Measurements from ENCODE around the gene RBM6. TPM values are rescaled to one million over a fixed set of nuclear protein-coding genes. Genes with fewer than 3 reads are reported as not detected.

Gene RBM6
- polyA plus RNA-seq, 3 donors, result 11.3 to 137 (median 17.8) TPM

DNA sequence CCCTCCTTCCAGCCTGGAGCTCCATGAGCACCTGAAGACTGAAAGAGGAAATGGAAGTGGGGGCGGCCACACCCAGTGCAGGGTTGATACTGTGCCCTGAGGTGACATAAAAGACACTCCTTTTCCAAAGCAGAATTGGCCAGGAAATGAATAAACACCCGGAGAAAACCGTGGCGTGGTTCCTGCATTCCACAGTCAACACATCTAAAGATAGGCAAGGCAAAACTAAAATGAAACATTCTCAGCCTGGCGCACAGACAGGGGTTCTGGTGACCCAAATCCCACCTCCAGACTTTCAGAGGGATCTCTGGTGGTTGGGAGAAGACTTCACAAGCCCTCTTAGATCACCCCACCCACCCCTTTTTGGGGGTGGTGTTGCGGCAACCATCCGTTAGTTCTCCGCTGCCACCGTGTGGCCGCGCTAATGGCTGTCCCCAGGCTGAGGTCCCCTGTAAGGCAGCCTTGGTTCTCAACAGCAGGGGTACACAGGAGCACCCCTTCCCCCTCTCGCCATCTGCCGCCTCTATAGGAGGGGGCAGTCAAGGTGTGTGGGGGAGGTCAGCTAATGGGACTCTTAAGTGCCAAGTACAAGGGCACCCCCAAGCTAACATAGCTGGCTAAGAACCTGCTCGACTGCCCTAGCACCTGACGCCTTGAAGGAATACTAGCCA lies 33.7 kb upstream of the RBM6 start:
- Histone ChIP-seq H3K9ac (ENCODE audit: insufficient read depth, low read length, poor library complexity, severe bottlenecking) (peak overlapping the region; percentile 7), H4K20me1 (ENCODE audit: insufficient read depth, low read length) (no peaks in the 10 kb centered on the region), H2AFZ (ENCODE audit: insufficient read depth, low read depth, low read length, poor library complexity, severe bottlenecking) (peak overlapping the region; percentile 65), H3K4me3 (replicated peaks in 1 of 3; ENCODE audit: low read depth in 2 of 3, low read length in 3 of 3) (peak overlapping the region in 1 of 3 experiments; percentile 63), H3K4me2 (replicated peaks; ENCODE audit: extremely low read depth, low read length, poor library complexity, severe bottlenecking) (peak overlapping the region; percentile 67), H3K4me1 (ENCODE audit: control insufficient read depth in 1 of 2, insufficient read depth in 2 of 2, low read length in 2 of 2) (peaks cover 19 to 25% of the 10 kb centered on the region in 2 donors), H3K9me3 (replicated peaks in 1 of 2; ENCODE audit: control insufficient read depth in 1 of 2, insufficient read depth in 1 of 2, low read length in 2 of 2) (no peaks in the 10 kb centered on the region), H3K27me3 (ENCODE audit: control insufficient read depth in 2 of 2, insufficient read depth in 2 of 2, low read length in 2 of 2) (no peaks in the 10 kb centered on the region), H3K79me2 (ENCODE audit: insufficient read depth, low read length) (no peaks in the 10 kb centered on the region), H3K36me3 (replicated peaks in 1 of 2; ENCODE audit: control insufficient read depth in 1 of 2, insufficient read depth in 2 of 2, low read length in 2 of 2) (peaks cover 6 to 27% of the 10 kb centered on the region in 2 donors), H3K27ac (ENCODE audit: low read depth in 1 of 2, low read length in 2 of 2) (no peak overlapping the region)
- no peaks in the 10 kb centered on the region for H3K9me3 Mint-ChIP-seq
- peak in 2 of 3 donors; percentile 9 to 13 for DNase-seq
- H3K36me3 Mint-ChIP-seq, result peaks cover 18 to 21% of the 10 kb centered on the region in 2 donors
- H3K4me3 Mint-ChIP-seq, result peak overlapping the region; percentile 55 to 79
- intact Hi-C loops (cut with micrococcal nuclease), result no loop called here
- TF ChIP-seq, protein P1, sequence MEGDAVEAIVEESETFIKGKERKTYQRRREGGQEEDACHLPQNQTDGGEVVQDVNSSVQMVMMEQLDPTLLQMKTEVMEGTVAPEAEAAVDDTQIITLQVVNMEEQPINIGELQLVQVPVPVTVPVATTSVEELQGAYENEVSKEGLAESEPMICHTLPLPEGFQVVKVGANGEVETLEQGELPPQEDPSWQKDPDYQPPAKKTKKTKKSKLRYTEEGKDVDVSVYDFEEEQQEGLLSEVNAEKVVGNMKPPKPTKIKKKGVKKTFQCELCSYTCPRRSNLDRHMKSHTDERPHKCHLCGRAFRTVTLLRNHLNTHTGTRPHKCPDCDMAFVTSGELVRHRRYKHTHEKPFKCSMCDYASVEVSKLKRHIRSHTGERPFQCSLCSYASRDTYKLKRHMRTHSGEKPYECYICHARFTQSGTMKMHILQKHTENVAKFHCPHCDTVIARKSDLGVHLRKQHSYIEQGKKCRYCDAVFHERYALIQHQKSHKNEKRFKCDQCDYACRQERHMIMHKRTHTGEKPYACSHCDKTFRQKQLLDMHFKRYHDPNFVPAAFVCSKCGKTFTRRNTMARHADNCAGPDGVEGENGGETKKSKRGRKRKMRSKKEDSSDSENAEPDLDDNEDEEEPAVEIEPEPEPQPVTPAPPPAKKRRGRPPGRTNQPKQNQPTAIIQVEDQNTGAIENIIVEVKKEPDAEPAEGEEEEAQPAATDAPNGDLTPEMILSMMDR (IDR thresholded peaks at IDR 0.05), result peak; percentile 68
- H3K27me3 Mint-ChIP-seq (ENCODE audit: low read depth in 3 of 3), result peaks cover 0 to 6% (median 0%) of the 10 kb centered on the region in 3 donors
- 43% methylated on average over 5 of the region's 15 CpGs for WGBS (ENCODE audit: insufficient coverage)
- peaks cover 21% of the 10 kb centered on the region for H3K4me1 Mint-ChIP-seq
- H3K27ac Mint-ChIP-seq, result peak overlapping the region in 2 of 7 donors; percentile 42 to 73

DNA sequence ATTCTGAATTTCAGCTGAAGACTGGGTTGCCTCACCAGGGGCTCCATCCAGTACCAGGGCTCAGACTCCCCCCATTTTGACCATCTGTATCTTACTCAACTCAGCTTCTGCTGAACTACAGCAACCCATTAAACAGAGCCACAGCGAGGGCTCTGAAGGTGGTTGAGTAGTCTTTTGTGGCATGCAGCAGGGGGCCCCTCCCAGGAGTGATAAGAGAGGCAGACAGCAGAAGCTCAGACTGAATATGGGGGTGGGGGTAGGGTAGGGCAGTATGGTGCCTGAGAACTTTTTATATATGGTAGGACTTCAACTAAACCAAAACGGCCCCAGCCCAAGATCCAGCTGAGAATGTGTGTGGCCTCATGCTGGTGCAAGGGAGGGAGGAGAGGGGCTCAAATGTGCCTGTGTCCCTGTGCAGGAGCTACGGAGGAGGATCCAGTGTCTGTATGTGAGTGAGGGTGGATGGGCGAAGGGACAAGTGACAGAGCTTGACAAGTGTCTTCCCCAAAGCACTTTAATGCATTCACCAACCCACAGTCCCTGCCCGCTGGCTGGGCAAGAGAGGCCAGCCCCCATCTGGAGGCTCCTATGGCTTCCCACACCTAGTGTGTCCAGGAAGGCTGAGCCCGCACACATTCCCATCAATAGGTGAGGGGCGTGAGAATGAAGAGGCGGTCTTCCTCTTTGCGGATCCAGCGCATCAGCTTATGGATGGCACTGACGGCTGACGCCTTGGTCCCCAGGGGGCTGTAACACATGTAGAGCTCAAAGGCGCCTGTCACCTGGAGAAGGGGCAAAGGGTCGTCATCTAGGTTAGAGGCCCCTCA lies 31.4 kb upstream of the RBM6 start:
- TF ChIP-seq, protein P1 (IDR thresholded peaks at IDR 0.05), result no peak
- Histone ChIP-seq H3K27me3 (ENCODE audit: control insufficient read depth in 2 of 2, insufficient read depth in 2 of 2, low read length in 2 of 2) (no peaks in the 10 kb centered on the region), H3K4me1 (ENCODE audit: control insufficient read depth in 1 of 2, insufficient read depth in 2 of 2, low read length in 2 of 2) (peaks cover 17 to 21% of the 10 kb centered on the region in 2 donors), H3K9me3 (replicated peaks in 1 of 2; ENCODE audit: control insufficient read depth in 1 of 2, insufficient read depth in 1 of 2, low read length in 2 of 2) (no peaks in the 10 kb centered on the region), H4K20me1 (ENCODE audit: insufficient read depth, low read length) (no peaks in the 10 kb centered on the region), H3K4me3 (replicated peaks in 1 of 3; ENCODE audit: low read depth in 2 of 3, low read length in 3 of 3) (no peak overlapping the region), H3K9ac (ENCODE audit: insufficient read depth, low read length, poor library complexity, severe bottlenecking) (no peak overlapping the region), H3K36me3 (replicated peaks in 1 of 2; ENCODE audit: control insufficient read depth in 1 of 2, insufficient read depth in 2 of 2, low read length in 2 of 2) (peaks cover 14 to 39% of the 10 kb centered on the region in 2 donors), H2AFZ (ENCODE audit: insufficient read depth, low read depth, low read length, poor library complexity, severe bottlenecking) (no peak overlapping the region), H3K79me2 (ENCODE audit: insufficient read depth, low read length) (no peaks in the 10 kb centered on the region), H3K4me2 (replicated peaks; ENCODE audit: extremely low read depth, low read length, poor library complexity, severe bottlenecking) (no peak overlapping the region), H3K27ac (ENCODE audit: low read depth in 1 of 2, low read length in 2 of 2) (no peak overlapping the region)
- no peaks in the 10 kb centered on the region for H3K9me3 Mint-ChIP-seq
- no peak for DNase-seq
- intact Hi-C loops (cut with micrococcal nuclease), result no loop called here
- WGBS (ENCODE audit: insufficient coverage), result 95% methylated on average over 7 of the region's 14 CpGs
- H3K4me1 Mint-ChIP-seq, result peaks cover 17% of the 10 kb centered on the region
- peak overlapping the region in 1 of 7 donors; percentile 33 for H3K27ac Mint-ChIP-seq
- no peak overlapping the region for H3K4me3 Mint-ChIP-seq
- peaks cover 0 to 4% (median 0%) of the 10 kb centered on the region in 3 donors for H3K27me3 Mint-ChIP-seq (ENCODE audit: low read depth in 3 of 3)
- peaks cover 31 to 36% of the 10 kb centered on the region in 2 donors for H3K36me3 Mint-ChIP-seq
